GM21825 (cell line): ENCODE results near the gene MEIKIN.
"Not testable (repeated sequence)": the region's sequence is repeated elsewhere in the genome, so short reads cannot be mapped to it uniquely, and the experiment has no call there.

Experiments used
- ATAC-seq: cut with Tn5 transposase; IDR thresholded peaks from one replicate; pipeline ENCODE4 v1.9.1; 2021; ENCODE audit warnings: mild to moderate bottlenecking, moderate library complexity; ENCODE audit not compliant: unreplicated experiment

Gene MEIKIN

DNA sequence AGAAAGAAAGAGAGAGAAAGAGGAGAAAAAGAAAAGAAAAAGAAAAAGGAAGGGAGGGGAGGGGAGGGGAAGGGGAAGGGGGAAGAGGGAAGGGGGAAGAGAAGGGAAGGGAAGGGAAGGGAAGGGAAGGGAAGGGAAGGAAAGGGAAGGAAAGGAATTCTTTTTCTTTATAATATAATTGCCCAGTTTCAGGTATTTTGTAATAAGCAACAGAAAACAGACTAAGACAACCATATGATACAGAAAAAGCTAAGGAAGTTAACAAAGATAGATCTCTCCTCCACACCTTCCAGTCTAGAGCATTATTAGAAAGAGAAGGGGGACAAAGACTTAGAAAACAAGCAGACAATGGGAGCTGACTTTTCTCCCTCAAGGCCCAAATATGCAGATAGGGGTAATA, 31.0 kb downstream of the MEIKIN start:
- no peak for ATAC-seq

DNA sequence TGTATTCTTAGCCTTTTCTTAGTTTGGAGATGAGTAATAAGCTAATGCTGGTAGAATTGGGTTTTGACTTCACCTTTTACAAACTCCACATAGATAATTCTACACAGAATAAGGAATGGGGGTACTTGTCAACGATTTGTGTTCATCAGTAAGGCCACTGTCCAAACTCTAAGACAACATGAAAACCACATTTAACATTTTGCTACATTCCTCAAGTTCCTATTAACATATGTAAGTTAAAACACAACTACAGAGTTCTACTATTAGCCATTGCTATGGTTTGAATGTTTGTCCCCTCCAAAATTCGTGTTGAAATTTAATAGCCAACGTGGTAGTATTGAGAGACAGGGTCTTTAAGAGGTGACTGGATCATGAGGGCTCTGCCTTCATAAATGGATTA, 31.9 kb downstream of the MEIKIN start:
- no peak for ATAC-seq

- ATAC-seq, result no peak
These were observed 38.8 kb downstream of the MEIKIN start for GRCh38 chr5:131906668-131907067.

- ATAC-seq, result not testable (repeated sequence)
These were observed 43.2 kb downstream of the MEIKIN start for GRCh38 chr5:131902266-131902665.

- no peak for ATAC-seq
These were observed 45.8 kb downstream of the MEIKIN start for GRCh38 chr5:131899686-131900085.

DNA sequence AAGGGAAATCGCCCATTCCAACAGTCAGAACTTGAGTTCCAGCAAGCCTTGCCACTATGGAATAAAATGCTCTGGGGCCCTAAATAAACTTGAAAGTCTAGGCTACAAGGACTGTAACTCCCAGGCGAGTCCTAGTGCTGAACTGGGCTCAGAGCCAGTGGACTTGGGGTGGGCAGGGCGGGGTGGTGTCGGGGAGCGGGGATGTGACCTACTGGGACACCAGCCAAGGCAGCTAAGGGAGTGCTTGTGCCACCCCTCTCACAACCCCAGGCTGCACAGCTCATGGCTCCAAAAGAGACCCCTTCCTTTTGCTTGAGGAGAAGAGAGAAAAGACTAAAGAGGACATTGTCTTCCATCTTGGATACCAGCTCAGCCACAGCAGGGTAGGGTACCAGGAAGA, 61.5 kb downstream of the MEIKIN start:
- ATAC-seq, result no peak

DNA sequence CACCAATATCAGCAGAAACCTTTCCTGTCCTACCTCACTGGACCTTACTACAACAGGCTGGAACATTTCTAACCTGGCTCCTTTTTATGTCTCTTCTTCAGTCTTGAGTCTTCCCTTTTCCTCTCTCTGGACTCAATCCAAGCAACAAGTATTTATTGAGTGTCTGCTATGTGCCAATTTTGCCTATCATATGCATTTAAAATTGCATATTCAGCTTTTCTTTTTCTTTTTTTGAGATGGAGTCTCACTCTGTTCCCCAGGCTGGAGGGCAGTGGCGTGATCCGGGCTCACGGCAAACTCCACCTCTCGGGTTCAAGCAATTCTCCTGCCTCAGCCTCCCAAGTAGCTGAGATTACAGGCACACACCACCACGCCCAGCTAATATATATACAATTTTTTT, 65.8 kb downstream of the MEIKIN start:
- ATAC-seq, result no peak

- no peak for ATAC-seq
These were observed 67.6 kb downstream of the MEIKIN start for GRCh38 chr5:131877873-131878272.

DNA sequence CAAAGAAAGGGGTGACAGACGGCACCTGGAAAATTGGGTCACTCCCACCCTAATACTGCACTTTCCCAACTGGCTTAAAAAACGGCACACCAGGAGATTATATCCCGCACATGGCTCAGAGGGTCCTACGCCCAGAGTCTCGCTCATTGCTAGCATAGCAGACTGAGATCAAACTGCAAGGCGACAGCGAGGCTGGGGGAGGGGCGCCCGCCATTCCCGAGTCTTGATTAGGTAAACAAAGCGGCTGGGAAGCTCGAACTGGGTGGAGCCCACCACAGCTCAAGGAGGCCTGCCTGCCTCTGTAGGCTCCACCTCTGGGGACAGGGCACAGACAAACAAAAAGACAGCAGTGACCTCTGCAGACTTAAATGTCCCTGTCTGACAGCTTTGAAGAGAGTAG, 74.2 kb downstream of the MEIKIN start:
- not testable (repeated sequence) for ATAC-seq

- no peak for ATAC-seq
These were observed 77.9 kb downstream of the MEIKIN start for GRCh38 chr5:131867524-131867923.

DNA sequence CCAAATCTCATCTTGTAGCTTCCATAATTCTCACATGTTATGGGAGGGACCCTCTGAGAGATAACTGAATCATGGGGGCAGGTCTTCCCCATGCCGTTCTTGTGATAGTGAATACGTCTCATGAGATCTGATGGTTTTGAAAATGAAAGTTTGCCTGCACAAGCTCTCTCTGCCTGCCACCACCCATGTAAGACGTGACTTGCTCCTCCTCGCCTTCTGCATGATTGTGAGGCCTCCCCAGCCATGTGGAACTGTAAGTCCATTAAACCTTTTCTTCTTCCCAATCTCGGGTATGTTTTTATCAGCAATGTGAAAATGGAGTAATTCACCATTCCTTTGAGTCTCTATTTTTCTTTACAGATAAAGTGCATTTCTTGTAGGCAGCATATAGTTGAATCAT, 81.8 kb downstream of the MEIKIN start:
- no peak for ATAC-seq

GRCh38 chr5:131857388-131857787, 88.1 kb downstream of the MEIKIN start:
- no peak for ATAC-seq

DNA sequence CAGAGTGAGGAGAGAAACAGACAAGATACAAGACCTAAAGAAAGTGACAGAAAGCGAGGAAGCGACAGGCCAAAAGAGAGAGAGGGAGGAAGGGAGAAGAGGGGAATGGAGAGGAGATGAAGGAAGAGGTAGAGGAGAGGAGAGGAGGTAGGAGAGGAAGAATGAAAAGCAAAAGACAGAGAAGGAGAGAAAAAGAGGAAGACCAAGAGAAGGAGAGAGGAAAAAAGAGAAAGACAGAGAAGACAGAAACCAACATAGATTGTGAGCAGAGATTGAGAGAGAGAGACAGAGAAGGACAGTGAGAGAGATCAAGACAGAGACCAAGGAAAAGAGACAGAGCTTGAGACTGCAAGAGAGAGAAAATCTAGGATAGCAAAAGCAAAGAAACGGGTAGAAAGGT, 90.0 kb downstream of the MEIKIN start:
- no peak for ATAC-seq

GRCh38 chr5:131854134-131854533, 91.3 kb downstream of the MEIKIN start:
- peak; percentile 81 for ATAC-seq

- ATAC-seq, result no peak
These were observed 96.8 kb downstream of the MEIKIN start for GRCh38 chr5:131848662-131849061.

- ATAC-seq, result no peak
These were observed 98.9 kb downstream of the MEIKIN start for GRCh38 chr5:131846536-131846935.

DNA sequence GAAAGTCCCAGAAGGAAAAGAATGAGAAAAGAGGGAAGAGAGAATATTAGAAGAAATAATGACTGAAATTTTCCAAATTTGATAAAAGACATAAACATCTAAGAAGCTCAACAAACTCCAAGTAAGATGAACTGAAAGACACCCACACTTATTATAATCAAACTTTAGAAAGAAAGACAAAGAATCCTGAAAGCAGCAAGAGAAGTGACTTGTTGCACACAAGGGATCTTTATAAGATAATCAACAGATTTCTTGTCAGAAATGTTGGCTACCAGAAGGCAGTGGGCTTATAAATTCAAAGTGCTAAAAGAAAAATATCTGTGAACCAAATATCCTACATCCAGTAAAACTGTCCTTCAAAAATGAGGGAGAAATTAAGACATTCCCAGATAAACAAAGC, 99.6 kb downstream of the MEIKIN start:
- no peak for ATAC-seq

- not testable (repeated sequence) for ATAC-seq
These were observed 102.5 kb downstream of the MEIKIN start for GRCh38 chr5:131842971-131843370.

- not testable (repeated sequence) for ATAC-seq
These were observed 112.8 kb downstream of the MEIKIN start for GRCh38 chr5:131832702-131833101.

GRCh38 chr5:131825404-131826013, 120.0 kb downstream of the MEIKIN start:
- peak; percentile 74 for ATAC-seq

DNA sequence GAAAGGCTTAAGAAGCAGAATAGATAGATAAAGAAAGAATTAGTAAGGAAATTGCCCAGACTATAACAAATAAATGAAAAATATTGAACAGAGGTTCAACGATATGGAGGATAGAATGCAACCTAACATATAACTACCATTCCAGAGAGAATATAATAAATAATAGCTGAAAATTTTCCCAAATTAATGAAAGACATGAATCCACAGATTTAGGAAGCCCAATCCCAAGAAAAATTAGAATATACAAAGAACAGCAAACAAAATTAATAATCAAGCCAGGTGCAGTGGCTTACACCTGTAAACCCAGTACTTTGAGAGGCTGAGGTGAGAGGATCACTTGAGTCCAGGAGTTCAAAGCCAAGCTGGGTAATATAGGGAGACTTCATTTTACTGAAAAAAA, 120.8 kb downstream of the MEIKIN start:
- ATAC-seq, result no peak

GRCh38 chr5:131821221-131821620, 124.2 kb downstream of the MEIKIN start:
- no peak for ATAC-seq

GRCh38 chr5:131818001-131818724, 127.3 kb downstream of the MEIKIN start:
- ATAC-seq, result no peak
